Activated CD4-positive, CD25-positive, alpha-beta regulatory T cell treated with anti-CD3 and anti-CD28 coated beads, Interleukin-2, amount 50 U/mL, for 16 hours (primary cell): Measurements from ENCODE around the gene ASTN1.

Experiments
- DNase-seq: peaks from one replicate; pipeline ENCODE4 v3.0.0-alpha.2; 2020; ENCODE audit warnings: low read depth, low spot score

Gene ASTN1

DNA sequence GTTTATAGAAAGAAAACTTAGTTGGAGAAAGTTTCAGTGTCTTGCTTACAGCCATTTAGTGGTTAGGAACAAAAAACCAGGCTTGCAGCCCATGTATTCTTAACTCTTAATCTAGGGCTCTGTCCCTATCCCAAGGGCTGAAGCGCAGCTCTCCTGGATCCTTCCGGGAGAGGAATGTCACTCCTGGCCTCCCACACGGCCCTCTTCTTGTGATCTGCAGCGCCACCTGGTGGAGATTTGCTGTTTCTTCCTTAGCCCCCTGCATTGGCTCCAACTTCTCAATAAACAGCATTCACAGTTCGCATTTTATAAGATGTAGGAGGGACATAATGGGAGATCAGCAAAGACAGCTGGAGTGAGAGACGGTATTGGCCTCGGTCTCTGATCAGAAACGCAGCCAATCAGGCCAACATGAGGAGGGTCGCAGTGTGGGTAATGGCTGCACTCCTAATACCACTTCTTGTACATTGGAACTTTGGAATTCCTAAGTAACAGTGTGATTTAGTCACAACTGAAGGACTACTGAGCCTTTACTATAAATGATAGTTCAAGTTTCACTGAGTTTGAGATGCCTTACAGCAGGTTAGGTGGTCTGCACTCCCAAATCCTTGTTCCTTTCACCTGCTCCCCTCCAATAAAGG, 283.4 kb downstream of the ASTN1 start:
- no peak for DNase-seq

DNA sequence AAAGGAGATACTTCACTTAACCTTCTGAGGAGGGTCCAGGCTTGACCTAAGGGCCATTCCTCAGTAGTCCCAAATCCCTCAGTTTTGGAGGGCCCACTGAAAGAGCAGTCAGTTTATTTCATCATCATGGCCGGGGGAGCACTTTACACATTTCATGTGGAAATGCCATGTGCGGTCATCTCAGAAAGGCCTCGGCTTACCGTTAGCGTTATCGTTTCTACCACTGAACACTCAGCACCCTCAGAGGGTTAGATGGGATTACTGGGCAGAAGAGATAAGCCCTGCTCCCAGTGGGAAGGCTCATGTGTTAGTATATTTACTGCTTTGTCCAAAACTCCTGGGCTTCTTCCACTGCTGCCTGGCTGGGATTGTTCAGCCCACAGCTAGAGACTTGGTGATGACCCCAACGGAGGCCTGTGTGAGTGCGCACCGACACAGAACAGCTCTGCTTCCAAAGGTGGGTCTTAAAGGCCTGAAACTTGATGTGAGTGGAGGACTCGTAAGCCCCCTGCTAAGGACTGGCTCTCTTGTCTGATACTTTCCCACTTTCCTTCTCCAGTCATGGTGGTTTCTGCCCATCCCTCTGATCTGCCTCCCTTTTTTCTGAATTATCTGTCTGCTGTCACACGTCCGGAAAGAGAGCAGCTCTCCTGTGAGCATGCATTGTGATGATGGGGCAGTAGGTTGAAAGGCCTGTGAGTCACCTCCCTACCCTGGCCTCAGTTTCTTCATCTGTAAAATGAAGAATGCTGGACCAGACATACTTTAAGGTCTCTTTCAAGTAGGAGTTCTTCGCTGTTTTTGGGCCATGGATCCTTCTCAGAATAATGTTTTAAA, 284.5 kb downstream of the ASTN1 start:
- DNase-seq = no peak

DNA sequence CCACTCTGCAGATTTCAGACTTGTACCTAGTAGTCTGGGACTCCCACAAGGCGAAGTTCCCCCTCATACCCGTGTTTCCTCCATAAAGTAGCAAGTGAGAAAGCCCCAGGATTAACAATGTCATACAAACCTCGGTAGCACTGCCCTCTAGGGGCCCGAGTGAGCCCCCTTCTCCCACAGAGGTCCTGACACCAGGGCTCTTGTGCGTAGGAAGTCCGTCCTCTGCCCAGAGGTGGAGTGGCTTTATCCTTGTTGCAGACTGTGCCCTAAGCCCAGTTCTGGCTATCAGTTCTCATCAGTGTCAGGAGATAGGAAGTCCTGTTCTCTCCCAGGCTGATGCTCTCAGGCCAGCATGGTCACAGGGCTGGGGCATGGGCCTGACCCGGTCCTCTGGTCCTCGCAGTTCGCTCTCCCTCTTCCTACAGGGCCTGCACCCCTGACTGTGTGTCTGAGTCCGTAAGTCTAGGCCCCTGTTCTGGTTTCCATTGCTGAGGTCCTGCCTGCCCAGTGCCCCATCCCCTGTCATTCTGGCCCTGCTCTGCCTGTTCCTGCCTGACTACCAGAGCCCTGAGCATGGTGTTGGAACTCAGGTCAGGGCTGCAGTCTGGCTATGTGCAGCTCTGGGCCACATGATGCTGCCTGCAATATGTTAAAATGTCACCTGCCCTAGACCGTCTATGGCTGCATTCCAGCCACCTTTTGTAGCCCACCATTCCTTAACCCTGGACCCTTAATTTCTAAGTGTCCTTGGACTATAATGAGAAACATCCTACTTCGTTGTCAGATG, 285.6 kb downstream of the ASTN1 start:
- DNase-seq = no peak

DNA sequence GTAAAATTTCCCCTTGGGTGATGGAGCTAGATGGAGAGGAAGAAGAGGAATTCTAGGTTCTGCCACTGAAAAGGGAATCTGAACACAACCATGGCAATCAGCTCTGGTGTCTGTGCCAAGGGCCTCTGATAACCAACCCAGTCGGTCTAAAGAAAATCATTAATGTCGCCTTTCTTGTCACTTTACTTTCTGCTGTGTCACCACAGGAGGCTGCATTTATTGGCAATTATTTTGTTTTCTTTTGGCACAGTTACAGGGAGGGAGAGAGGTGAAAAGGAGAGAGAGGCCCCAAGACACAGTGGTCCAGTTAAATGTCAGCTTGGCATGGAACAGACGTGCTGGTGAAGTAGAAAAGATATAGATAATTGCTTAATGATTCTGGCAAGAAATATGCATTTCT, 287.0 kb downstream of the ASTN1 start:
- DNase-seq = no peak

DNA sequence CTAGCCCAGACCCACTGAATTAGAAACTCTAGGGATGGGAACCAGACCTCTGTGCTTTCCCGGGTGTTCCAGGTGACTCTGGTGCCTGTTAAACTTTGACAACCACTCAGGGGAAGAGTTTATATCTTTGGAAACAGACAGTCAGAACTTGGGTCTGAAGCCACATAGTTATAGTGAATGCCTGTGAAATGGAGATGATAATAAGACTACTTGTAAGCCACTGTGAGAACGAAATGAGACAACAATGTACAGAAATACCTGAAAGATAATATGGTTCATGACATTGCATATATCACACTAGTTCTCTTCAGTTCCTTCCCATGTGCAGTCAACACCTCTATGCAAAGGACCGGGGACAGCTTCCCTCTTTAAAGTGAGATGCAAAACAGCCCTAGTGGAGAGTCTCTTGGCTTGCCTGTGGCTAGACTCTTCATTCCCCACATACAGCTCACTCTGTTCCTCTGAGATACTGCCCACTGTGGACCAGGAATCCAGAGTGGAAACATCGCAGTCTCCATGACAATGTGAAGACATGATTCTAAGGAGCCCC, 287.5 kb downstream of the ASTN1 start:
- DNase-seq = no peak

DNA sequence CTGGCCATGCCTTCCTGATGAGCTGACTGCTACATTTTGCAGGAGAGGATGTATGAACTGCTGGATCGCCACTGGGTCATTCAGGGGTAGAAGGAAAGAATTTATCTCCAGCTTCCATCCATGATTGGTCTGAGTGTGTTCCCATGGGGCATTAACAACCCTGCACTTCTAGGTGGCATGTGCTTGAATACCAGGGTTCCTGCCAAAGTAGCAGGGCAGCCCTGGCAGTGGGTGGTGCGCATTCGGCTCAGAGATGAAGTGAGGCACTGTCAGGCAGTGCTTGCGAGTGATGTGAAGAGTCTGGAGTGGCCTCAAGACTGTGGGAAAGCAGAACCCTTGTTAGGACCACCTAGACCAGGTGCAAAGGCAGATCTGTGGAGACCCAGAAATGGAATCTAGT, 294.9 kb downstream of the ASTN1 start:
- DNase-seq = no peak

DNA sequence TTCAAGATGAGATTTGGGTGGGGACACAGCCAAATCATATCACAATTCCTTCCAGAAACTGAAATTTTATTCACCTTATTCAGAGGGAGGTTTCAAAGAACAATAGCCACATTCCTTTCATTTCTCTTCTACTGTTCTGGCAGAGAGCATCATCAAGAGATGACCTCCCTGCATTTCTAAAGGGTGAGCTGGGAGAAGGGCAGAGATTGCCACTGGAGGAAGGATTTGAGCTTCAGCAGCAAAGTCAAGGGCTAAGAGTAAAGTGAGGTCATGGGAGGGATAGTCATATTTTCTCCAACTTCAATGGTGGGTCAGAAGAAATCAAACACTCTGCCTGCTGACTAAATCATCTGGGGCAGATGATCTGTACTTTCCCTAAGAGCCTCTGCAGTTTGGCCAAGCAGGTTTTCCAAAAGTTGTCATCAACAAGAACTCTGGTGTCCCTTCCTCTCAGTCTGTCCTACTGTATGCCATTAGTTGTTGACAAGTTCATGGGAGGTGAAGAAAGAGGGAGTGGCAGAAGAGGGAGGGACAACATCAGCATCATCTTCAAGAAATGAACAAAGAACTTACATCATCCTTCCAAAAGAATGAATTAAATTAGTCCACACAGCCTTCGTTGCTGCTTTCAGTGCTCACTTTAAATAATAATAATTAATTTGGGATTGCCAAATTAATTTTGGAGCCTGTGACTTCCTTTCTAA, 298.3 kb downstream of the ASTN1 start:
- DNase-seq = no peak

DNA sequence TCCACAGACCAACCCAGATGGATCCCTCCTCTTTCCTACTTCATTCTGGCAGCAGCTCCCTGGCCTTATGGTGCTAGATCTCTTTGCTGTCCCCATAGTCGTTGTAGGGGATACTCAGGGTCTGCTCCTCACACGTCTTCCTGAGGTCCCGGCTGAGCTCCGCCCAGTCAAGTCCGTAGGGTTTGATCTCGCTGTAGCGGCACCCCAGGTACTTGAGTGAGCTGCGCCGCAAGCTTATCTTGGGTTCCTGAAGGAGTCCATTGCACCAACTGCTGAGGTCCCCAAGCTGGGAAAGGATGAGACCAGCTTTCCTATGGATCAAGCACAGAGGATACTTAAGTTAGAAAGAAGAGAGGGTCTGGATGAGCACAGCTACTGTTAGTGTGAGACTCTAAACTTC, 300.3 kb downstream of the ASTN1 start:
- DNase-seq = no peak

DNA sequence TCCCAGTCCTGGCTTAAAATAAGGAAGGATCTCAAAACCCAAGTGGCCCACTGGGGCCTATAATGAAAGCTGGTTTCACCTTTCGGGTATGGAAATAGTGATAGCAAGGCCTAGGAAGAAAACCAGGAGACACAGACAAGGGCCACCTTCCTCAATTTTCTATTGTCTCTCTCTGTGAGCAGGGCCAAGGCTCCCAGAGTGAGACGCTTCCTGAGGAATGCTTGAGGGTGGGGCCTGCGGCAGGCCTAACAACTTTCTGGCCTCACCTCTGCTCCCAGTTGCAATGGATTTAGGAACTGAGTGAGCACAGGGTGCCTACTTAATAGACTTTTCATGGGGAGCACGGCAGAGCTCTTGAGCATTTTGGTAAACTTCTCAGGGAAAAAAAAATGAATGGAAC, 300.9 kb downstream of the ASTN1 start:
- DNase-seq = no peak

DNA sequence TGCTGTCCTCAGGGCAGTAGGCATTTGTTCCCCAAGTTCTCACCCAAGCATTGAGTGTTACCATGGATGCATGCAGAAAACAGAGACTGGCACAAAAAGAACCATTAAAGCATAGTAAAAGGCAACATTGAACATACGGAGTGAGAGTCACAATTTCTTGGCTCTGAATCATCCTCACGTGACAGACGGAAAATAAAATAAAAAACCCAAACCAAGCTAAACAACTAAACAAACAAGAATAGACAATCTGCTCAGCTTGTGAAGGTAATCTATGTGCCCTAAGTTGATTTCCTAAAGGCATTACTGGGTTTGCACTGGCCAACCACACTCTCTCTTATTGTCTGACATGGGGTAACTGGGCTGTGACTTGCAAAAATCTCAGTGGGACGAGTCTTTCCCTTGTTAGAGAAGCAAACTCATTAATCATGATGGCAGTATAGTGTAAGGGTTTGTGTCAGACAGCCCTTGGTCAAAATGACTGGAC, 306.0 kb downstream of the ASTN1 start:
- DNase-seq = no peak

DNA sequence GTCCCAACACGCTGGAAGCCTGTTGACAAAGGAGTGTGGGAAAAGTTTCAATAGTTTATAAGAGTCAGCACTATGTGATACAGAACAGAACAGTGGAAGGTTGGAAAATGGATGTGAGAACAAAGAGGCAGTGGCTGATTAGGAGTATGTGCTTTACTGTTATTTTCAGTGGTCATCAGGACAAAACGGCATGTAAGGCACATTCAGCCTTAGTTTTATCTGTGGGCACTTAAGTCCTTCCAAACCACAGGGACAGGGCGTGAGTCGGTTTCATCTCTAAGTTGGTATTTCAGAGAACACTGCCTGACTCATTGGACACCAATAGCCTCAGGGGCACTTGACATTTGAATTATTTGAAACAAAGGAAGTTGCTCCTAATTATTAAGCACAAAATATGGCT, 306.9 kb downstream of the ASTN1 start:
- DNase-seq = no peak

DNA sequence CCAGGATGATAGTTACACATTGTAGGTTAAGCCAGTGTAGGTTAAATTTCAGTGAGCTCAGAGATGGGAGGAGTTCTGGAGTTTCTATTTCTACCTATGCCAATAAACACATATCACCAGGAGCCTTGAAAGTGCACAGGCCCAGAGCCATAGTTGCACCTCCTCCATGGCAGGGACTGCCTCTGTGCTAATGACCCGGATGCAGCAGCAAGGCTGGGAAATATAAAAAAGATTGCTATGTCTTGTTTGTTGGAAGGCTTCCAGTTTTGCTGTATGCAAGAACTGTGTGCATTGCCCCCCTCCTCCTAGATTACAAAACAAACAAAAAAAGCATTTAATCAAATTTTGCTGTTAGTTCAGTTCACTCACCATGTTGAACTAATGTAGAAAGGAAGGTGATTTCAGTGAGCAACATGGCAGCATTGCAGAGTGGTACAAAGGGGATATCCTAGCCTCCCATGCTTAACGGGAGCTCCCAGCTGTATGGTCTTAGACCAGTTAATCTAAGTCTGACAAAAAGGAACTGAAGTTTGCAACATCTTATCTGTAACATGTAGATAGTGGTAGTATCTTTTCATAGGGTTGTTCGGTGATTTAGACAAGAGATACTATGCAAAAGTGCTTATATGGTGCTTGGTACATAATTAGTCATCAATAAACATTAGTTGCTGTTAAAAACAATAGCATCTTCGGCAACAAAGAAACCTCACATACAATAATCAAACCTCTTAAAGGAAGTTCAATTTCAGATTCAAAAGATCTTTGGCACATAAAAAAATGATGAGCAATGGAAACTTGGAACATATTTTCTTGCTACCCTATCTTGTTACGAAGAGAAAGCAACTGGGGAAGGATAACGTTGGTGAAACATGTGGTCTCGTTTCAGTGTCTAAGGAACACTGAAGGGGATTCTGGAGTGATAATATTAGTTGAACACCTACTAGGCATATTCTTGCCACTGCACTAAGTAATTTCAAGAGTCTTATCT, 309.5 kb downstream of the ASTN1 start:
- DNase-seq = no peak

DNA sequence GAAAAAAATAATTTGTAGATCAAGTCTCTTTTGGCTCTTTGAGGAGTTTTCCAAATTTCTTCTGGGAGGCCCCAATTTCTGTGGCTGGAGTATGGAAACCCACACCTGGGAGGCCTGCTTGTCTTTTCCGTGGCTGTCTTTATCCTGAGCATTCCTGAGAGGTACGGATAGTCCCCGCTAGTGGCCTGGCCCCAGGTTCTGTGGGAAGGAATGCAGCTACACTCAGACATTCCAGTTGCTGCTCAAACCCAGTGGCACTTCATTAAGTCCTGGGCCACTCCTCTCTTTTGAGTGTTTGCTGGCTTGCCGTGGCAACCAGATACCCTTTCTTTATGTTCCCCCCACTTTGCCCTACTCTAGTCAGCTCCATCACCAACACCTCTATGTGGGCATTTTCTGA, 310.4 kb downstream of the ASTN1 start:
- no peak for DNase-seq

DNA sequence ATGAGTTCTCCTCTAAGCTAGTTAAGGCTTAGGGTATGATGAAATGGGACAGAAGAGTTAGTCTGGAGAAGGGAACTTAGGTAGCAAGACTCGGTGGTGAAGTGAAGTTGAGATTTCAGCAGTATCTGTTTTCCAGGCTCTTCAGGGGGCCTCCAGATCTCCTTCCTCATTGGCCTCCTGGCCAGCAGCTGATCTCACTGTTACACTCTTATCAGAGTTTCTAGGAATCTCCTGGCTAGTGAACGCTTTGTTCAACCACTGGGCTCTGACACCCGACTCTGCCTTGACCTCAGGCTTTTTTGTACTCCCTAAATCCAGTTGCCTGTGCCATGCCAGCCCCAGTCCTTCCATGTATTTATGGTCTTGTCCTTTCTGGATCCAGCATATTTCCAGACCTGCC, 311.0 kb downstream of the ASTN1 start:
- no peak for DNase-seq

DNA sequence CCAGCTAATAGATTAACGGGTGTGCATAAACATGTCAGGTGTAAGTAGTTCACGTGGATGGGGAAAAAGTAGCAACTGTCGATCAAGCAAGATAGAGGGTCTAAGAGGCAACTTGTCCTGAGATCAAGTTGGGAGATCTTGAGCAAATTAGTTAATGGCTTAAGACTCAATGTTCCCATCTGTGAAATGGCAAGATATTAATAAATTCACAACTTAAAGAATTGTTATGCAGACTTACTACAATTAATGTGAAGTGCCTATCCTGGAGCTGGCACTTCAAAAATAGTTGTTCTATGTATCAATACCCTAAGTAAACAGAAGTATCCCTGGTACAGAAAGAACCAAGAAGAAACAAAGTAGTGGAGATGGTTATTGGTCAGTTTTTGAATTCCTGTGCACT, 312.4 kb downstream of the ASTN1 start:
- no peak for DNase-seq

DNA sequence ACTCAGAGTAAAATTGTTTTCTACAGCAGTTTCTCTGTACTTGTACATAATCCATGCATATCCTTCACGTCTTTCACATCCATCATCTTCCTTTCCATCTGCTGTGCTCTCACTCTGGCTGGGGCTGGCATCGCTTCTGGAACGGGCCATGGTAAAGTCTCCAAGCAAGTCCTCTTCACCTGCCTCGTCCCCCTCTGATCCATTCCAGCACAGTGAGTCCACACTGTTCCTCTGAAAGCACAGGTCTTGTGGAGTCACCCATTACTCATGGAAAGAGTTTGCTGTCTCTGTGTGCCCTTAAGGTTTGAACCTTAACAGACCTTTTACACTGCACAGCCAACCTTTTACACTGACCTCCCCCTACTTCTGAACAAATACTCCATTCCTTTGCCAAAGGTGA, 313.6 kb downstream of the ASTN1 start:
- no peak for DNase-seq

DNA sequence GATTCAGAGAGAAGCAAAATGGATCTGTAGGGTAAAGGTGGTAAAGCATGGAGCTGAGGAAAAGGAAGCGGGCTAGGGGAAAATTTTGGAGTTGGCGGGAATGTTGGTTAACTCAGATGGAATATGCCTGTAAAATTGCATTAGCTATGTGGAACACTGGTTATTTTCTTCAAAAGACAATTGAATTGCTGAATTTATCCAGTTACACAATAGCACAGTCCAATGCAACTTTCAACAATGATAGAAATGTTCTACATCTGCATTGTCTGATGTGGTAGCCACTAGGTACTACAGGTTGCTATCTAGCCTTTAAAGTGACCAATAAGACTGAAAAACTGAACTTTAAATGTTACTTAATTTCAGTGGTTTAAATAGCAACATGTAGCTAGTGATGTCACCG, 315.2 kb downstream of the ASTN1 start:
- no peak for DNase-seq

DNA sequence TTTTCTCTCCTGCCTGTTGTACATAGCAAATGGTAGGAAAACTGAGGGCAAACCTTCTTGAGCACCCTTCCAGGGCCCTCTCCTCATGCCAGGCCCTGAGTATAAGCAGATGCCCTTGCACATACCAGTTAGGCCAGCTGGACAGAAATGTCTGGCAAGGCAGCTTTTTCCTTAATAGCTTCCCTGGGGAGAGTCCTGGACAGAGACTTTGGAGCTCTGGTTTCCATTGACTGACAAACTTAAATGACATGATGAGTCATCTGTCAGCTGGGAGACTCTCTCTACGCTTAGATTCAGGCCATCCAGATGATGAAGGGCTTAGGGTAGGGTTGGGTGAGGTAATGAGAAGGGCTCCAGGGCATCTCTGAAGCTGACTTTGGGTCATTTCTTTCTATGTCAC, 317.5 kb downstream of the ASTN1 start:
- DNase-seq = no peak

DNA sequence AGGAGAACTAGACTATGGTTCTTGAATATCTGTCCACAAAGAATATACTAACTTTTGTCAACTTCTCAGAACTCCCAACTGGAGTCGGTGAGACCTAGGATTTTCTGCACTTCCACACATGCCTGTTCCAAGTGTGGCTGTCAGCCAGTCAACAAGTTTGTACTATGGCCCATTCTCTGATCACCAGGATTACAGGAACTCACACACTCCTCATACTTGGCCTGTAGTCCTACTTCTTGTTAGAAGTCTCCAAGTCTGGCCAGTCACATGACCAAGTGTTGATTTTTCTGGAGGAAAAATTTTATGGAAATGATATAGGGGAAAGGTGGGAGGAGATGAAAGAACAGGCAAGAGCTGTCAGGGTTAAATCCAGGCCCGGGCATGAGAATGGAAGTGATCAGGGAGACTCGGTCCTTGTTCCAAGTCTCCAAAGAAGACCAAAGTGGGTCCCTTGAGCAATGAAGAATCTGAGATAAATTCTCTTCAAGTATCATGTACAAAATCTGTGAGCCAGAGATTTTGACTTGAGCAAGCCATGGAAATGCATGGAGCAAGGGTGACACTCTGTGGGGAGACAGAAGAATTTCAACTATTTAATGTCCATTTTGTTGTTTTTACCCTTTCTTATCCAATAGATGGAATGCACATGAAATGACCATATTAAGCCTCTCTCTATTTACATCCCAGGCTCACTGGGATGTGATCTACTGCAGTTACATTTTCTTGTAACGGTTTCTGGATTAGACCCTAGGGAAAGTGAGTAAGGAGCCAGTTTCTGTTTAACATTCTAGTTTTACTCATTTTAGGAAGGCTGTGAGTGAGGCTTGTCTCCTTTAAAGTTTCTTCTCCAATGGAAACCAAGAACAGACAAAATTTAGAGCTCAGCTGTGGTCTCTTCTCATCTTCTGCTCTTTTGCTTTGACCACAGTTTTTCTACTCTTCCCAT, 320.9 kb downstream of the ASTN1 start:
- DNase-seq = no peak
